ENCODE data around the gene SSTR4. TPM values are rescaled to one million over a fixed set of nuclear protein-coding genes. Genes with fewer than 3 reads are reported as not detected.

The SSTR4 gene
- total RNA-seq, 3 donors from 2014 or later (not counting 1 experiment from before 2014, with no cell fraction given) = not detected

- Histone ChIP-seq H3K36me3 (ENCODE audit: control insufficient read depth, insufficient read depth, low read length) (no peaks in the 10 kb centered on the region), H3K9me3 (ENCODE audit: control insufficient read depth, insufficient read depth, low read length) (no peaks in the 10 kb centered on the region), H3K4me3 (ENCODE audit: low read length) (no peak overlapping the region), H3K4me1 (ENCODE audit: control insufficient read depth, insufficient read depth, low read length) (no peaks in the 10 kb centered on the region), H3K27me3 (ENCODE audit: control insufficient read depth, insufficient read depth, low read length) (peaks cover 3% of the 10 kb centered on the region), H3K27ac (ENCODE audit: low read length) (no peak overlapping the region)
- no peak for DNase-seq
- no peak for ATAC-seq
- Mint-ChIP-seq H3K9me3 (no peaks in the 10 kb centered on the region), H3K4me1 (no peaks in the 10 kb centered on the region), H3K36me3 (no peaks in the 10 kb centered on the region), H3K27ac (no peak overlapping the region), H3K27me3 (ENCODE audit: low read depth in 2 of 2) (peaks cover 20 to 48% of the 10 kb centered on the region in 2 donors), H3K4me3 (no peak overlapping the region)
- intact Hi-C loops (cut with micrococcal nuclease) = no loop called here
- no peak for TF ChIP-seq CTCF (IDR thresholded peaks at IDR 0.05)
- WGBS (ENCODE audit: insufficient coverage) = 80% methylated on average over 4 of the region's 4 CpGs
Observed at GRCh38 chr20:23033918-23034317, 1.2 kb upstream of the SSTR4 start.

GRCh38 chr20:23035731-23036130, 619 bp downstream of the SSTR4 start:
- no peak for TF ChIP-seq CTCF (IDR thresholded peaks at IDR 0.05)
- DNase-seq (no peak), ATAC-seq (no peak)
- intact Hi-C loops (cut with micrococcal nuclease) = no loop called here
- no peak overlapping the region for H3K4me3 Mint-ChIP-seq
- H3K9me3 Mint-ChIP-seq = no peaks in the 10 kb centered on the region
- peaks cover 25 to 57% of the 10 kb centered on the region in 2 donors for H3K27me3 Mint-ChIP-seq (ENCODE audit: low read depth in 2 of 2)
- Histone ChIP-seq H3K4me3 (ENCODE audit: low read length) (no peak overlapping the region), H3K4me1 (ENCODE audit: control insufficient read depth, insufficient read depth, low read length) (no peaks in the 10 kb centered on the region), H3K36me3 (ENCODE audit: control insufficient read depth, insufficient read depth, low read length) (no peaks in the 10 kb centered on the region), H3K27me3 (ENCODE audit: control insufficient read depth, insufficient read depth, low read length) (peaks cover 3% of the 10 kb centered on the region), H3K9me3 (ENCODE audit: control insufficient read depth, insufficient read depth, low read length) (no peaks in the 10 kb centered on the region), H3K27ac (ENCODE audit: low read length) (no peak overlapping the region)
- no peaks in the 10 kb centered on the region for H3K4me1 Mint-ChIP-seq
- H3K27ac Mint-ChIP-seq = no peak overlapping the region
- WGBS (ENCODE audit: insufficient coverage) = 90% methylated on average over 41 of the region's 41 CpGs
- no peaks in the 10 kb centered on the region for H3K36me3 Mint-ChIP-seq

- no peaks in the 10 kb centered on the region for H3K4me1 Mint-ChIP-seq
- H3K9me3 Mint-ChIP-seq = no peaks in the 10 kb centered on the region
- DNase-seq (no peak), ATAC-seq (no peak)
- no peaks in the 10 kb centered on the region for H3K9me3 ChIP-seq (ENCODE audit: control insufficient read depth, insufficient read depth, low read length)
- intact Hi-C loops (cut with micrococcal nuclease) = no loop called here
- H3K36me3 Mint-ChIP-seq = no peaks in the 10 kb centered on the region
- H3K27ac ChIP-seq (ENCODE audit: low read length) = no peak overlapping the region
- no peak overlapping the region for H3K4me3 ChIP-seq (ENCODE audit: low read length)
- peaks cover 26 to 63% of the 10 kb centered on the region in 2 donors for H3K27me3 Mint-ChIP-seq (ENCODE audit: low read depth in 2 of 2)
- no peaks in the 10 kb centered on the region for H3K36me3 ChIP-seq (ENCODE audit: control insufficient read depth, insufficient read depth, low read length)
- no peak for TF ChIP-seq CTCF (IDR thresholded peaks at IDR 0.05)
- H3K27ac Mint-ChIP-seq = no peak overlapping the region
- peaks cover 3% of the 10 kb centered on the region for H3K27me3 ChIP-seq (ENCODE audit: control insufficient read depth, insufficient read depth, low read length)
- no peak overlapping the region for H3K4me3 Mint-ChIP-seq
- 96% methylated on average over 11 of the region's 11 CpGs for WGBS (ENCODE audit: insufficient coverage)
- no peaks in the 10 kb centered on the region for H3K4me1 ChIP-seq (ENCODE audit: control insufficient read depth, insufficient read depth, low read length)
Observed at GRCh38 chr20:23036371-23036770, 1.3 kb downstream of the SSTR4 start.

GRCh38 chr20:23037017-23037481, 1.9 kb downstream of the SSTR4 start:
- H3K27me3 ChIP-seq (ENCODE audit: control insufficient read depth, insufficient read depth, low read length) = peaks cover 3% of the 10 kb centered on the region
- Mint-ChIP-seq H3K4me1 (no peaks in the 10 kb centered on the region), H3K36me3 (no peaks in the 10 kb centered on the region), H3K4me3 (no peak overlapping the region), H3K27me3 (ENCODE audit: low read depth in 2 of 2) (peaks cover 30 to 68% of the 10 kb centered on the region in 2 donors), H3K9me3 (no peaks in the 10 kb centered on the region), H3K27ac (no peak overlapping the region)
- no peak for ATAC-seq
- 20% methylated on average over 2 of the region's 3 CpGs for WGBS (ENCODE audit: insufficient coverage)
- H3K4me3 ChIP-seq (ENCODE audit: low read length) = no peak overlapping the region
- intact Hi-C loops (cut with micrococcal nuclease) = no loop called here
- TF ChIP-seq CTCF (IDR thresholded peaks at IDR 0.05) = no peak
- no peak overlapping the region for H3K27ac ChIP-seq (ENCODE audit: low read length)
- no peak for DNase-seq
- no peaks in the 10 kb centered on the region for H3K9me3 ChIP-seq (ENCODE audit: control insufficient read depth, insufficient read depth, low read length)
- no peaks in the 10 kb centered on the region for H3K4me1 ChIP-seq (ENCODE audit: control insufficient read depth, insufficient read depth, low read length)
- no peaks in the 10 kb centered on the region for H3K36me3 ChIP-seq (ENCODE audit: control insufficient read depth, insufficient read depth, low read length)

Data from natural killer cell (primary cell).